CD4-positive, alpha-beta T cell treated with Interleukin-15 for 1 hour (primary cell): Measurements from ENCODE around the gene ZFR2.
"Not testable (repeated sequence)": the region's sequence is repeated elsewhere in the genome, so short reads cannot be mapped to it uniquely, and the experiment has no call there.

Source experiments
- DNase-seq: peaks from one replicate; pipeline ENCODE4 v3.0.0-alpha.2; 2020

Gene ZFR2

GRCh38 chr19:3868770-3869456 is at the start of gene ZFR2:
TSS of gene ZFR2 (minus strand) at chr19:3869038. CDS start at chr19:3869017, 21 bp downstream.
- peak; percentile 30 for DNase-seq

DNA sequence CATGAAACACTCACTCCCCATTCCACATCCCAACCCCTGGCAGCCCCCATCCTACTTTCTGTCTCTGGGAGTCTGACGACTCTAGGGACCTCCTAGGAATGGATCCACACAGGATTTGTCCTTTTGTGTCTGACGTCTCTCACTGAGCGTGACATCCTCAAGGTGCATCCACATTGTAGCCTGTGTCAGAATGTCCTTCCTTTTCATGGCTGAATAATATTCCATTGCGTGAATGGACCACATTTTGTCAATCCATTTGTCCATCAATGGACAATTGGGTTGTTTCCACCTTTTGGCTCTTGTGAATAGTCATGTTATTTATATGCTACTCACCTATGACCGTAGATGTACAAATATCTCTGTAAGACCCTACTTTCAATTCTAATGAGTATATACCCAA is 47.2 kb upstream of the ZFR2 start:
- no peak for DNase-seq

DNA sequence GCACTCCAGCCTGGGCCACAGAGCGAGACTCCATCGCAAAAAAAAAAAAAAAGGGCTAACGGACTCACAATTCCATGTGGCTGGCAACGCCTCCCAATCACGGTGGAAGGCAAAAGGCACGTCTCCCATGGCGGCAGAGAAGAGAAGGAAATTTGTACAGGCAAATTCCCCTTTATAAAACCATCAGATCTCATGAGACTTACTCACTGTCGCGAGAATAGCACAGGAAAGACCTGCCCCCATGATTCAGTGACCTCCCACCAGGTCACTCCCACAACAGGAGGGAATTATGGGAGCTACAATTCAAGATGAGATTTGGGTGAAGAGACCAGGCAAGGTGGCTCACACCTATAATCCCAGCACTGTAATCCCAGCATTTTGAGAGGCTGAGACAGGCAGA is 45.4 kb upstream of the ZFR2 start:
- DNase-seq = no peak

GRCh38 chr19:3910105-3910504 is 41.3 kb upstream of the ZFR2 start:
- no peak for DNase-seq

DNA sequence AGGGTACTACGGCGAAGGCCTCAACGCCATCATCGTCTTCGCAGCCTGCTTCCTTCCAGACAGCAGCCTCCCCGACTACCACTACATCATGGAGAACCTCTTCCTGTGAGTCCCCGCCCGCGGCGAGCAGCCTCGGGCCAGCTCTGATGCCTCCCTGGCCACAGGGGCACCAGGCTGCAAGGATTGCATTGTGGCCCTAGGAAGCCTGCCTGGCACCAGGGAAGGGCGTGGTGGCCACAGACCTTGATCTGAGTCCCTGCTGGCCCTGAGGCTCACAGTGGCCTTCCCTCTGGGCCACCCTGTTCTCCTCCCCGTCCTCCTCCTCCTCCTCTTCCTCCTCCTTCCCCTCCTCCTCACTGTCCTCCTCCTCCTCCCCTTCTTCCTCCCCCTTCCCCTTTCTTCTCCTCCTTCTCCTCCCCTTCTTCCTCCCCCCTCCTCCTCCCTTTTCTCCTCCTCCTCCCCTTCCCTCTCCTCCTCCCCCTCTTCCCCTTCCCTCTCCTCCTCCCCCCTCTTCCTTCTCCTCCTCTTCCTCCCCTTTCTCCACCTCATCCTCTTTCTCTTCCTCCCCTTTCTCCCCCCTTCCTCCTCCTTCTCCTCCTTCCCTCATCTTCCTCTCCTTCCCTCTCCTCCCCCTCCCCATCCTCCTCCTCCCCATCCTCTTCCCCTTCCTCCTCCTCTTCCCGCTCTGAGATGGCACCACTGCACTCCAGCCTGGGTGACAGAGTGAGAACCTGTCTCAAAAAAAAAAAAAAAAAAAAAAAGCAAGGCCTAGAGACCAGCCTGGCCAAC is 39.6 kb upstream of the ZFR2 start:
- DNase-seq = no peak

GRCh38 chr19:3907626-3908265 is 38.9 kb upstream of the ZFR2 start:
- DNase-seq = no peak

DNA sequence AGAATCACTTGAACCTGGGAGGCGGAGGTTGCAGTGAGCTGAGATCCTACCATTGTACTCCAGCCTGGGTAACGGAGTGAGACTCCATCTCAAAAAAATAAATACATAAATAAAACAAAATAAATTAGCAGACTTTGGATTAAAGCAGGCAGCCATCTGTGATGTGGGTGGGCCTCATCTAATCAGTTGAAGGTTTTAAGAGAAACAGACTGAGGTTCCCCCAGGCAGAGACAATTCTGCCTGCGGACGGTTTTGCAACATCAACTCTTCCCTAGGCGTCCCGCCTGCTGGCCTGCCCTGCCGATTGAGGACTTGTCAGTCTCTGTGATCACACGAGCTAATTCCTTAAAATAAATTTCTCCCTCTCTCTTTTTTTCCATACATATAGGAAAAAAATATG is 35.4 kb upstream of the ZFR2 start:
- DNase-seq = no peak

GRCh38 chr19:3902317-3902973 is 33.6 kb upstream of the ZFR2 start:
- no peak for DNase-seq

- DNase-seq = no peak
Observed at GRCh38 chr19:3899531-3900294, 30.9 kb upstream of the ZFR2 start.

DNA sequence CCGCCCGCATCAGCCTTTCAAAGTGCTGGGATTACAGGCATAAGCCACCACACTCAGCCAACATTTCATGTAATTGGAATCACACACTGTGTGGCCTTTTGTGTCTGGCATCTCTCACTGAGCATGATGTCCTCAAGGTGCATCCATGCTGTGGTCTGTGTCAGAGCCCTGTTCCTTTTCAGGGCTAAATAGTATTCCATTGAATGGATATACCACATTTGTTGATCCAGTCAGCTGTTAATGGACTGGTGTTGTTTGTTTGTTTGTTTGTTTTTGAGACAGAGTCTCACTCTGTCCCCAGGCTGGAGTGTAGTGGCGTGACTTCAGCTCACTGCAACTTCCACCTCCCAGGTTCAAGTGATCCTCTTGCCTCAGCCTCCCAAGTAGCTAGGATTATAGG is 29.6 kb upstream of the ZFR2 start:
- no peak for DNase-seq

DNA sequence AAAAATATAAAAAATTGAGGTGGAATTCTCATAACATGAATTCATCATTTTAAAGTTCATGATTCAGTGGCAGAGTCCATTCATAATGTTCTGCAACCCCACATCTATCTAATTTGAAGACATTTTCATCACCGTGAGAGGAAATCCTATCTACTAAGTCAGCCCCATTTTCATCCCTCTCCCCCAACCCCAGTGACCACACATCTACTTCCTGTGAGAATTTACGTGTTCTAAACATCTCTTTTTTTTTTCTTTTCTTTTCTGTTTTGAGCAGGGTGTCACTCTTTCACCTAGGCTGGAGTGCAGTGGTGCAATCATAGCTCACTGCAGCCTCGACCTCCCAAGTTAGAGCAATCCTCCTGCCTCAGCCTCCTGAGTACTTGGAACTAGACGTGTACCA is 29.1 kb upstream of the ZFR2 start:
- no peak for DNase-seq

GRCh38 chr19:3895788-3896187 is 26.9 kb upstream of the ZFR2 start:
- DNase-seq = no peak

DNA sequence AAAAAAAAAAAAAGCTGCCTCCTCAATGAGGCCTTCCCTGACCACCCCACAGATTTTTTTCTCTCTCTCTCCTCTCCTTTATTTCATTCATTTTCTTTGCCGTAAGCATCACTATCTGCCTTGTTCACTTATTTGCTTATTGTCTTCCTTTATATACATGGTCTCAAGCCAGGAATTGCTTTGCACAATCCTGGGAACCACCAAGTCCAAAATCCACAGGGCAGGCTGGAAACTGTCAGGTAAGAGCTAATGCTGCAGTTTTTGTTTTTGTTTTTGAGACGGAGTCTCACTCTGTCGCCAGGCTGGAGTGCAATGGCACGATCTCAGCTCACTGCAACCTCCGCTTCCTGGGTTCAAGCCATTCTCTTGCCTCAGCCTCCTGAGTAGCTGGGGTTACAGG is 26.1 kb upstream of the ZFR2 start:
- DNase-seq = not testable (repeated sequence)

DNA sequence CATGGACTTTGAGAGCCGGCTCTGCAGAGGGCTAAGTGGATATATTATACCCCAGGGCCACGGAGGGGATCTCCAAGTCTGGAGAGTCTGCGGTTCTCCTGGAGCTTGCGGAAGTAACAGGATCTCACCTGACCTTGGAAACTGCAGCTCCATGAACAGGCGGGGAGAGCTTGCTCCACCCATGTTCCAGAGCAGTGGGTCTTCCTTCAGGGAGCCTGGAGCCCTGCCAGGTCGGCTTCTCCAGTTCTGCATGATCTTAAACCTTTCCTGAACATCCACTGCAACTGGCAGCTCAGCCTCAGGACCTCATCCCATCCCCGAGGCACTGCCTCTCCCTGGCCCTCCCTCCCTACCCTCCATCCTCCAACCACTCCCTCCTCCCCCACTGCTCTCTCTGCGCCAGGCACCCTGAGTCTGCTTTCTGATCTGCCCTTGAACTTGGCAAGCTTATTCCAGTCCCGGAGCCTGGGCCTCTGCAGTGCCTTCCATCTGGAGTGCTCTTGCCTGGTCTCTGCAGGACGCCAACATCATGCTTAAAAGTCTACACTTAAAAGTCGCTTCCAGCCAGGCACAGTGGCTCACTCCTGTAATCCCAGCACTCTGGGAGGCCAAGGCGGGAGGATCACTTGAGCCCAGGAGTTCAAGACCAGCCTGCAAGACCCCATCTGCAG is 24.8 kb upstream of the ZFR2 start:
- no peak for DNase-seq

- no peak for DNase-seq
Observed at GRCh38 chr19:3890591-3890990, 21.8 kb upstream of the ZFR2 start.

GRCh38 chr19:3882041-3882384 is 13.2 kb upstream of the ZFR2 start:
- no peak for DNase-seq

- no peak for DNase-seq
Observed at GRCh38 chr19:3881272-3882040, 12.6 kb upstream of the ZFR2 start.

DNA sequence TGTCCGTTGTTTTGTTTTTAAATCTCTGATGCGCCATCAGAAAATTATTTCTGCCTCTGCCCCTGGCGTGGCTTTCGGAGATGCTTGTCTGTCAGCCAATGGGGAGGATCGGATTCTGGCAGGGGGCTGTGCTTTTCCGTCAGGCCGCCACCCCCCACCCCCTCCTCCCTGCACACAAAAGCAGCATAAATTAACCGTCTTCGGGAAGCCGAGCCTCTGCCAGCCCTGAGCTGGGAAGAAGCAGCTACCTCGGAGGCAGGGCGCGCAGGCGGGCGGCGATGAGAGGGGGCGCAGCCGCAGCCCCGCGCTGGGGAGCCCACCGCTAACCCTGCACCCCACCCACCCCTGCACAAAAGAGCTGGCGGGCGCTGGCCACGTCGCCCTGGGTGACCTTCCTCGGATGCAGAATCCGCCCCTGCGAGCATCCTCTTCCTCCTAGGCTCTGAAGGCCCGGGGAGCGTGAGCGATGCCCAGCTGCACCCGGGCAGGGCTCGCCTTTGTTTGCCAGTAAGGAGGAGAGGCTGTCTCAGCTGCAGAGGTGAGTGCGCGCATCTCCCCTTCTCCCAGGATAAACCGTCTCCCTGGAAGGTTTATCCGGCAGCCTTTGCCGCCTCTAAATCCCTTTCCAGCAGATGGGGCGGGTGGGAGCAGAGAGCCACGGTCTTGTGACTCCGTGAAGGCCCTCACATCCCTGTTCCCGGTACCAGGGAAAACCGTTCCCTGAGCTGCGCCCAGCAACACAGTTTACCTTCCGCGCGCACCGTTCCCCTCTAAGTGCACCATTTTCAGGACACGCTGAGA is 11.8 kb upstream of the ZFR2 start, which contains the start of gene ATCAY:
TSS of gene ATCAY (plus strand) at position 215 of the 801 bp plus-strand sequence. CDS start 5,083 bp downstream, outside the sequence.
- DNase-seq = no peak

GRCh38 chr19:3879656-3880055 is 10.8 kb upstream of the ZFR2 start:
- no peak for DNase-seq

DNA sequence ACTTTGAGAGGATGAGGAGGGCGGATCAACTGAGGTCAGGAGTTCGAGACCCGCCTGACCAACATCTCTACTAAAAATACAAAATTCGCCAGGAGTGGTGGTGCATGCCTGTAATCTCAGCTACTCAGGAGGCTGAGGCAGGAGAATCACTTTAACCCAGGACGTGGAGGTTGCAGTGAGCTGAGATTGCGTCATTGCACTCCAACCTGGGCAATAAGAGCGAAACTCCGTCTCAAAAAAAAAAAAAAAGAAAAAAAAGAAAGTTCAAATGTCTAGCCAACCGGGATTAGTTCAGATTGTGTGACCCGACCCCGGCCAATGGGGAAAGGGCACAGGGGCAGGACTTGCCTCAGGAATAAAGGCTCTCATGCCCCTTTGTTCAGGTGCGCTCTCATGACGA is 5.9 kb upstream of the ZFR2 start:
- not testable (repeated sequence) for DNase-seq
